Measurements from ENCODE around the gene CLASP1. TPM values are rescaled to one million over a fixed set of nuclear protein-coding genes. Genes with fewer than 3 reads are reported as not detected.

Gene CLASP1
- total RNA-seq, 1 experiment from 2014 or later = 49.2 TPM

DNA sequence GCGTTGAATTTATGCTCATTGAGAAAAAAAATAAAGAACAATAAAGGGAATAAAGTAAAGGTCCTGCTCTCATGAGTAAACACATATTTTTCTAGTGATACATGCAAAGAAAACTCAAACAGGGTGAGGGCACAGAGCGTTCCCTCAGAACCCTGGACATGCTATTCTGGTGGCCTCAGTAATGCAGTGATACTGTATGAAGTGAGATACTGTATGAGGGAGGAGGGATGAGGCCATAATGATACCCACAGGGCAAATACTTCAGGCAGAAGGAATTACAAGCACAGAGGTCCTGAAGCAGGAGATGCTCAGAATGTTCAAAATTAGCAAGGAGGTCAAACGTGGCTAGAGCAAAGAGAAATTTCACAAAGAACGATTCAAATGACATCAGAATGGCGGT is 147.0 kb downstream of the CLASP1 start:
- H3K9me3 ChIP-seq (ENCODE audit: control insufficient read depth, insufficient read depth, low read depth, low read length) = no peaks in the 10 kb centered on the region
- CTCF ChIA-PET = no interaction called here
- peaks cover 6% of the 10 kb centered on the region; the same call in 1 of the 2 replicates for H3K36me3 ChIP-seq (ENCODE audit: control insufficient read depth, insufficient read depth, low read length)
- H3K4me1 ChIP-seq (ENCODE audit: control insufficient read depth, insufficient read depth, low read length) = no peaks in the 10 kb centered on the region
- no peak overlapping the region for H3K27ac ChIP-seq (ENCODE audit: low read length)
- DNase-seq (ENCODE audit: low read depth, low spot score) = no peak
- intact Hi-C loops (cut with micrococcal nuclease; ENCODE audit: unreplicated experiment) = no loop called here
- TF ChIP-seq, protein P1, sequence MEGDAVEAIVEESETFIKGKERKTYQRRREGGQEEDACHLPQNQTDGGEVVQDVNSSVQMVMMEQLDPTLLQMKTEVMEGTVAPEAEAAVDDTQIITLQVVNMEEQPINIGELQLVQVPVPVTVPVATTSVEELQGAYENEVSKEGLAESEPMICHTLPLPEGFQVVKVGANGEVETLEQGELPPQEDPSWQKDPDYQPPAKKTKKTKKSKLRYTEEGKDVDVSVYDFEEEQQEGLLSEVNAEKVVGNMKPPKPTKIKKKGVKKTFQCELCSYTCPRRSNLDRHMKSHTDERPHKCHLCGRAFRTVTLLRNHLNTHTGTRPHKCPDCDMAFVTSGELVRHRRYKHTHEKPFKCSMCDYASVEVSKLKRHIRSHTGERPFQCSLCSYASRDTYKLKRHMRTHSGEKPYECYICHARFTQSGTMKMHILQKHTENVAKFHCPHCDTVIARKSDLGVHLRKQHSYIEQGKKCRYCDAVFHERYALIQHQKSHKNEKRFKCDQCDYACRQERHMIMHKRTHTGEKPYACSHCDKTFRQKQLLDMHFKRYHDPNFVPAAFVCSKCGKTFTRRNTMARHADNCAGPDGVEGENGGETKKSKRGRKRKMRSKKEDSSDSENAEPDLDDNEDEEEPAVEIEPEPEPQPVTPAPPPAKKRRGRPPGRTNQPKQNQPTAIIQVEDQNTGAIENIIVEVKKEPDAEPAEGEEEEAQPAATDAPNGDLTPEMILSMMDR (IDR thresholded peaks at IDR 0.05) = no peak
- TF ChIP-seq SIN3A (IDR thresholded peaks at IDR 0.05; ENCODE audit: borderline replicate concordance, insufficient read depth, low read depth, low read length) = no peak
- no peak for TF ChIP-seq TCF7L2 (IDR thresholded peaks at IDR 0.05; ENCODE audit: low read depth, low read length)
- TF ChIP-seq, protein P2, sequence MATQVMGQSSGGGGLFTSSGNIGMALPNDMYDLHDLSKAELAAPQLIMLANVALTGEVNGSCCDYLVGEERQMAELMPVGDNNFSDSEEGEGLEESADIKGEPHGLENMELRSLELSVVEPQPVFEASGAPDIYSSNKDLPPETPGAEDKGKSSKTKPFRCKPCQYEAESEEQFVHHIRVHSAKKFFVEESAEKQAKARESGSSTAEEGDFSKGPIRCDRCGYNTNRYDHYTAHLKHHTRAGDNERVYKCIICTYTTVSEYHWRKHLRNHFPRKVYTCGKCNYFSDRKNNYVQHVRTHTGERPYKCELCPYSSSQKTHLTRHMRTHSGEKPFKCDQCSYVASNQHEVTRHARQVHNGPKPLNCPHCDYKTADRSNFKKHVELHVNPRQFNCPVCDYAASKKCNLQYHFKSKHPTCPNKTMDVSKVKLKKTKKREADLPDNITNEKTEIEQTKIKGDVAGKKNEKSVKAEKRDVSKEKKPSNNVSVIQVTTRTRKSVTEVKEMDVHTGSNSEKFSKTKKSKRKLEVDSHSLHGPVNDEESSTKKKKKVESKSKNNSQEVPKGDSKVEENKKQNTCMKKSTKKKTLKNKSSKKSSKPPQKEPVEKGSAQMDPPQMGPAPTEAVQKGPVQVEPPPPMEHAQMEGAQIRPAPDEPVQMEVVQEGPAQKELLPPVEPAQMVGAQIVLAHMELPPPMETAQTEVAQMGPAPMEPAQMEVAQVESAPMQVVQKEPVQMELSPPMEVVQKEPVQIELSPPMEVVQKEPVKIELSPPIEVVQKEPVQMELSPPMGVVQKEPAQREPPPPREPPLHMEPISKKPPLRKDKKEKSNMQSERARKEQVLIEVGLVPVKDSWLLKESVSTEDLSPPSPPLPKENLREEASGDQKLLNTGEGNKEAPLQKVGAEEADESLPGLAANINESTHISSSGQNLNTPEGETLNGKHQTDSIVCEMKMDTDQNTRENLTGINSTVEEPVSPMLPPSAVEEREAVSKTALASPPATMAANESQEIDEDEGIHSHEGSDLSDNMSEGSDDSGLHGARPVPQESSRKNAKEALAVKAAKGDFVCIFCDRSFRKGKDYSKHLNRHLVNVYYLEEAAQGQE (IDR thresholded peaks at IDR 0.05; ENCODE audit: insufficient read depth in 1 of 2, low read depth in 2 of 2, low read length in 1 of 2) = no peak
- no peak for TF ChIP-seq POLR2AphosphoS5 (IDR thresholded peaks at IDR 0.05; ENCODE audit: low read depth, low read length)
- POLR2A ChIA-PET = no interaction called here
- no TSS peak for BruUV-seq (replicated peaks)
- H3K4me3 ChIP-seq (ENCODE audit: low read depth in 2 of 2, low read length in 2 of 2) = no peak overlapping the region
- H3K27me3 ChIP-seq (ENCODE audit: control insufficient read depth, insufficient read depth, low read length) = no peaks in the 10 kb centered on the region
- no peak for ATAC-seq
- in situ Hi-C loops (cut with HindIII; ENCODE audit: low pct_unique_long_range_greater_than_20kb, low sequenced_read_pairs) = no loop called here

GRCh38 chr2:121501554-121501953 is 147.7 kb downstream of the CLASP1 start:
- DNase-seq (ENCODE audit: low read depth, low spot score) (no peak), ATAC-seq (no peak)
- TF ChIP-seq, protein P1 (IDR thresholded peaks at IDR 0.05) = no peak
- no peak for TF ChIP-seq SIN3A (IDR thresholded peaks at IDR 0.05; ENCODE audit: borderline replicate concordance, insufficient read depth, low read depth, low read length)
- intact Hi-C loops (cut with micrococcal nuclease; ENCODE audit: unreplicated experiment) = no loop called here
- POLR2A ChIA-PET = no interaction called here
- Histone ChIP-seq H3K9me3 (ENCODE audit: control insufficient read depth, insufficient read depth, low read depth, low read length) (no peaks in the 10 kb centered on the region), H3K27ac (ENCODE audit: low read length) (no peak overlapping the region), H3K4me3 (ENCODE audit: low read depth in 2 of 2, low read length in 2 of 2) (no peak overlapping the region), H3K4me1 (ENCODE audit: control insufficient read depth, insufficient read depth, low read length) (no peaks in the 10 kb centered on the region), H3K36me3 (ENCODE audit: control insufficient read depth, insufficient read depth, low read length) (peaks cover 6% of the 10 kb centered on the region; the same call in 1 of the 2 replicates), H3K27me3 (ENCODE audit: control insufficient read depth, insufficient read depth, low read length) (no peaks in the 10 kb centered on the region)
- BruUV-seq (replicated peaks) = no TSS peak
- CTCF ChIA-PET = no interaction called here
- in situ Hi-C loops (cut with HindIII; ENCODE audit: low pct_unique_long_range_greater_than_20kb, low sequenced_read_pairs) = no loop called here
